Smooth muscle cell (in vitro differentiated cells): ENCODE results near the gene IL1RAPL1. TPM values are rescaled to one million over a fixed set of nuclear protein-coding genes. Genes with fewer than 3 reads are reported as not detected.

Experiments
- DNase-seq: peaks from one replicate; lab custom pipeline; 2025; ENCODE audit not compliant: unreplicated experiment; lab: John Stamatoyannopoulos, UW
- H2AFZ ChIP-seq: fragments of 200-600 bp; sonication (generic); 2 replicates; pipeline ENCODE4 v1.6.0; 2016; ENCODE audit warnings: antibody characterized with exemption, low read depth, mild to moderate bottlenecking
- H3F3A ChIP-seq: fragments of 200-600 bp; sonication (generic); 2 replicates; pipeline ENCODE4 v1.6.0; 2017; ENCODE audit warnings: antibody characterized with exemption, low read depth
- H3K27ac ChIP-seq: fragments of 200-600 bp; sonication (generic); 2 replicates; pipeline ENCODE4 v1.5.1; 2016; ENCODE audit warnings: low read depth, mild to moderate bottlenecking
- H3K27me3 ChIP-seq: fragments of 200-600 bp; sonication (generic); 2 replicates; pipeline ENCODE4 v1.6.1; 2016; ENCODE audit warnings: low read depth, mild to moderate bottlenecking
- H3K36me3 ChIP-seq: fragments of 200-600 bp; sonication (generic); 2 replicates; pipeline ENCODE4 v1.5.1; 2016; ENCODE audit warnings: low read depth
- H3K4me1 ChIP-seq: fragments of 200-600 bp; sonication (generic); 2 replicates; pipeline ENCODE4 v1.5.1; 2016; ENCODE audit warnings: low read depth
- H3K4me2 ChIP-seq: fragments of 200-600 bp; sonication (generic); 2 replicates; pipeline ENCODE4 v1.6.0; 2016; ENCODE audit warnings: mild to moderate bottlenecking
- H3K4me3 ChIP-seq: fragments of 200-600 bp; sonication (generic); 2 replicates; pipeline ENCODE4 v1.5.1; 2016; ENCODE audit warnings: mild to moderate bottlenecking
- H3K79me2 ChIP-seq: fragments of 200-600 bp; sonication (generic); 2 replicates; pipeline ENCODE4 v1.6.0; 2016; ENCODE audit warnings: low read depth, mild to moderate bottlenecking
- H3K9ac ChIP-seq: fragments of 200-600 bp; sonication (generic); 2 replicates; pipeline ENCODE4 v1.6.0; 2016; ENCODE audit warnings: low read depth
- H3K9me3 ChIP-seq: fragments of 200-600 bp; sonication (generic); replicated peaks from 2 replicates; pipeline ENCODE4 v1.5.1; 2016; ENCODE audit warnings: low read depth
- H4K20me1 ChIP-seq: fragments of 200-600 bp; sonication (generic); 2 replicates; pipeline ENCODE4 v1.6.0; 2016; ENCODE audit warnings: low read depth
- CTCF ChIP-seq: fragments of 200-600 bp; sonication (generic); IDR thresholded peaks from 2 replicates; pipeline ENCODE4 v1.5.1; 2017; ENCODE audit warnings: borderline replicate concordance, mild to moderate bottlenecking, antibody characterized with exemption; ENCODE audit not compliant: insufficient read depth, poor library complexity, severe bottlenecking
- WGBS: methylation state at CpG from one replicate; pipeline ENCODE4 v1.1.7; 2016; ENCODE audit warnings: low lambda C conversion rate; 5-methylcytosine and 5-hydroxymethylcytosine counted together
- polyA plus RNA-seq: library from polyadenylated mRNA; unstranded; fragments of >200 nt; fragmentation: Nextera tagmentation; extraction: Ambion mirVana; gene quantifications from 2 replicates; pipeline ENCODE4 v1.2.1, GENCODE V29; 2016
- total RNA-seq: library from RNA; depleted of rRNA; stranded (reverse); fragments of >200 nt; gene quantifications from 2 replicates; pipeline ENCODE4 v1.2.3, GENCODE V29; 2014

Gene IL1RAPL1
- total and polyA plus RNA-seq, 2 experiments from 2014 or later, result 0.04 TPM; not detected in 1

GRCh38 chrX:28582511-28582910 lies 4.7 kb upstream of the IL1RAPL1 start:
- TF ChIP-seq CTCF, result no peak
- H3K27ac ChIP-seq, result no peak overlapping the region
- no peak overlapping the region for H3K4me3 ChIP-seq
- H3K4me2 ChIP-seq, result no peak overlapping the region
- no peak for DNase-seq
- H3K9me3 ChIP-seq, result no peaks in the 10 kb centered on the region
- no peaks in the 10 kb centered on the region for H3K4me1 ChIP-seq
- no peaks in the 10 kb centered on the region for H3F3A ChIP-seq
- H3K27me3 ChIP-seq, result no peaks in the 10 kb centered on the region
- H2AFZ ChIP-seq, result no peak overlapping the region
- no peaks in the 10 kb centered on the region for H3K79me2 ChIP-seq
- 90% methylated on average over 4 of the region's 4 CpGs for WGBS
- H3K36me3 ChIP-seq, result no peaks in the 10 kb centered on the region
- H4K20me1 ChIP-seq, result no peaks in the 10 kb centered on the region
- H3K9ac ChIP-seq, result no peak overlapping the region

GRCh38 chrX:28584025-28584424 lies 3.2 kb upstream of the IL1RAPL1 start:
- no peak for DNase-seq
- no peak overlapping the region for H3K4me2 ChIP-seq
- no peak overlapping the region for H2AFZ ChIP-seq
- H4K20me1 ChIP-seq, result no peaks in the 10 kb centered on the region
- no peak for TF ChIP-seq CTCF
- no peak overlapping the region for H3K27ac ChIP-seq
- no peaks in the 10 kb centered on the region for H3K4me1 ChIP-seq
- H3K9me3 ChIP-seq, result no peaks in the 10 kb centered on the region
- no peaks in the 10 kb centered on the region for H3K36me3 ChIP-seq
- no peak overlapping the region for H3K4me3 ChIP-seq
- no peaks in the 10 kb centered on the region for H3K27me3 ChIP-seq
- H3K79me2 ChIP-seq, result no peaks in the 10 kb centered on the region
- H3K9ac ChIP-seq, result no peak overlapping the region
- H3F3A ChIP-seq, result no peaks in the 10 kb centered on the region

GRCh38 chrX:28585767-28586166 lies 1.5 kb upstream of the IL1RAPL1 start:
- no peak overlapping the region for H3K9ac ChIP-seq
- H3K27ac ChIP-seq, result no peak overlapping the region
- no peak for DNase-seq
- peak overlapping the region; percentile 72 for H2AFZ ChIP-seq
- WGBS, result 29% methylated on average over 10 of the region's 10 CpGs
- H3K36me3 ChIP-seq, result no peaks in the 10 kb centered on the region
- no peaks in the 10 kb centered on the region for H4K20me1 ChIP-seq
- H3K79me2 ChIP-seq, result no peaks in the 10 kb centered on the region
- H3K4me1 ChIP-seq, result no peaks in the 10 kb centered on the region
- H3F3A ChIP-seq, result no peaks in the 10 kb centered on the region
- H3K9me3 ChIP-seq, result no peaks in the 10 kb centered on the region
- TF ChIP-seq CTCF, result no peak
- peak overlapping the region; percentile 48 for H3K4me3 ChIP-seq
- H3K4me2 ChIP-seq, result peak overlapping the region; percentile 90
- H3K27me3 ChIP-seq, result no peaks in the 10 kb centered on the region

- Histone ChIP-seq H2AFZ (peak overlapping the region; percentile 72), H3K4me1 (no peaks in the 10 kb centered on the region), H3K4me3 (peak overlapping the region; percentile 48), H3F3A (no peaks in the 10 kb centered on the region), H3K9me3 (no peaks in the 10 kb centered on the region), H3K4me2 (peak overlapping the region; percentile 90), H3K27ac (no peak overlapping the region), H3K9ac (no peak overlapping the region), H4K20me1 (no peaks in the 10 kb centered on the region), H3K27me3 (no peaks in the 10 kb centered on the region), H3K79me2 (no peaks in the 10 kb centered on the region), H3K36me3 (no peaks in the 10 kb centered on the region)
- 47% methylated on average over 7 of the region's 9 CpGs for WGBS
- TF ChIP-seq CTCF, result no peak
- DNase-seq, result no peak
Observed at GRCh38 chrX:28586286-28586685, 960 bp upstream of the IL1RAPL1 start.
